Epidermal melanocyte (primary cell): ENCODE measurements around the gene SLCO2A1.

Experiments used
- DNase-seq: peaks from one replicate; pipeline ENCODE4 v3.0.0; 2011; ENCODE audit warnings: low spot score; ENCODE audit not compliant: insufficient read length

The SLCO2A1 gene

DNA sequence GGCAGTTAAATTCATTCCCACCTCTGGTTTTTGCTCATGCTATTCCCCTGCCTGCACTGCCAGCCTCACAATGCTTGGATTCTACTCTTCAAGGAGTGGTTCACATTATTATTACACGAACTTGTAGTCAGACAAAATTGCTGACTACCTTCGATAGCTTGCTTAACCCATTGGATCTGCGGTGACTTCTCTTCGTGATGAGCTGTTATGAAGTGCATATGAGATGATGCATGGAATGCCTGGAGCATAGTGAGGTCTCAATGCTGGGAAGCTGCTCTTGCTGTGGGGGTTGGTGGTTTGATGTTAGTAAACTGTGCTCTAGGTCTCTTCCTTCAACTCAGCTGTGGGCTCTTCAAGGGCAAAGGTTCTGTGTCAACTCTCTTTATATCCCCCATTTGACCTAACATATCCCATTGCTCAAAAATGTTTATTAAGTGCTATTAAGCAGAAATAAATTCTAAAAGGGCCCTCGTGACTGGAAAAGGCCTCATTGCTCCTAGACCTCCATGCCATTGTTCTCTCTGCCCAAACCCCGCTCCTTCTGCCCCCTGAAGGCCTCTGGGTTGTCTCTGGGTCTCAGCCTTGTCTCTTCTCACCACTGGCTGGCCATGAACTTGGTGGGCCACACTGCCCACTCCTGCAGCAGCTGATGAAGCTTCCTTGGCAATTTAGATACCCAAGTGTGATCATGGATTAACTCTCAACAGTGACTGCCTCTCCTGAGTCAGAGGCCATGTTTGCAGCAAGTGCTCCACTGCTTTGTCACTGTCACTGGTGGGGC is 4.5 kb upstream of the SLCO2A1 start:
- no peak for DNase-seq

GRCh38 chr3:134033315-134033996 is 3.7 kb upstream of the SLCO2A1 start:
- no peak for DNase-seq

DNA sequence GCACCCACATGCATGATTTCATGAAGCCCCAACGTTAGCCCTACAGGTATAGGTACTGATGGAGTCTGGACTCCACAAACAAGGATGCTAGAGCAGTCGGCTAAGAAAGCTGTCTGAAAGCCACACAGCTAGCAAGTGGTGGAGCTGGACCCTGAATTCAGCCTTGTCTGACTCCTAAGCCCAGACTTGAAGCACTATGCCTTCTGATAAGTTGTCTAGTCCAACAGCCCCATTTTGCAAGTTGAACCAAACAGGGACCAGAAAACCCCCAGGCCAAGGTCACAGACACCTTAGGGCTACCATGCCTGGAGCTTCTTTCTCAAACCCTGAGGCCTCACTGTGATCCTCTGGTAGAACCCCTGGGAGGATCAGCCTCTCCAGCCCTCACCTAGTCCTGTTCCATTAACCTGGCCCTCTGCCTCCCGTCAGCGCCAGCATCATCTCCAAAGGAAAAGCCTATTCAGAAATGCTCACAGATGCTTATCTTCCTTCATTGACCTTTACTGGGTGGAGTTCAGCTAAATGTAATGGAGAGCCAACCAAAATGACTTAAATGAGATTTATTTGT is 1.7 kb upstream of the SLCO2A1 start:
- no peak for DNase-seq

DNA sequence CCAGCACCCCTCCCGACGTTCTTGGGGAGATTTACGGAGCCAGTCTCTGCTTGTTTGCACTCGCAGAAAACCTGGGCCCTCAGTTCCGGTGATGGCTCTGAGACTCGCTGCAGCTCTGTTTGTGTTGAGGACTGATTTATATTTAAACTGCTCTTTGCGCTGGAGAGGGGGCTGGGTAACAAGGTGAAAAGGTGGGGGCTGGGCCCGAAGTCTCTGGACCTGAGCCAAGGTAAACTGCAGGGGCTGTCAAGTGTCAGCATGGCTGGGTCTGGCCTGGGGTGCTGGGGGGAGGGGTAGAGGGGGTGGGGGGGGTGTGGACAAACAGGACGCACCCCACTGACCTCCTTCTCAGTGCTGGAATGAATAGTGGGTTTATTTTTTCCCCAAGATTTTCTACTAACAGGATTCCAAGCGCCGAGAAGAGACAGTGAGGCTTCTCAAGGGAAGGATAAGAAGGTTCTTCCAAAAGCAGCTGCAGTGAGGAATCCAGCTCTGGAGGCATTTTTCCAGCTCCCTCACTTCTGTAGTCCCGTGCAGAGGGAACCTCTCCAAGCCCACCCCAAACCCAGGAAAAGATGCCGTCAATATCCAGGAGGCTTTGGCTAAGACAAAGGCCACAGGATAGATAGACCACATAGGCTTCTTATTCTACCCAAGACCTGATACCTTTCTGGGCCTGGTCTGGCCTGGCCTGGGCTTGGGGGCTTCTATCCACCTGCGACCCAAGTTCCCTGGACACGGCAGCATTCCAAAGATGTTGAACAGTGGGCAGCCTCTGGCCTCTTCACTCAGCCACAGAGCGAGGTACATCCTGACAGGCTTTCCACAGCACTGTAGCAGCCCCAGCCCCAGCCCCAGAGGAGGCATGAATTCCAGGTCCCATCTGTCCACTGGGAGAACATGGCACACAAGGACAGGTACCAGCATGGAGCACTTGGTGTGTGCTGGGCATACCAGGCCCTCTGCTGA is 938 bp upstream of the SLCO2A1 start:
- DNase-seq = no peak

DNA sequence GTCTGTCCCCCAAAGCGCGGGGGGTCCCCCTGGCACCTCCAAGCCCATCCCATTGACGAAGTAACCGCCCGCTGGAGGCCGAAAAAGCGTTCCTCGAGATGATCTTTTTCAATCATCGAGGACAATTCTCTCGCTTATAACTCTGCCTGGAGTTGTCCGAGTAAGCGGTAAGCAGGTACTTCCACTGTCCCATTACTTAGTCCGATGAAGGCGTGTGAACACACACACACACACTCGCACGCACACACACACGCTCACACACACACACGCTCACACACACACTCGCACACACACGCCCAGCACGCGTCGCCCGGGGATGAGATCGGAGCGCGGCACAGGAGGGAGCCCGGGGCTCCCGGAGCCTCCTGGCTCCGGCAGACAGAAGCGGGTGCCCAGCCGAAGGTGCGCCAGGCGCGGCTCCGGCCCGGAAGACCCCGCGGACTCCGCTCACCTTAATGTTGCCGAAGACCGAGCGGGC is 430 bp downstream of the SLCO2A1 start:
- no peak for DNase-seq

DNA sequence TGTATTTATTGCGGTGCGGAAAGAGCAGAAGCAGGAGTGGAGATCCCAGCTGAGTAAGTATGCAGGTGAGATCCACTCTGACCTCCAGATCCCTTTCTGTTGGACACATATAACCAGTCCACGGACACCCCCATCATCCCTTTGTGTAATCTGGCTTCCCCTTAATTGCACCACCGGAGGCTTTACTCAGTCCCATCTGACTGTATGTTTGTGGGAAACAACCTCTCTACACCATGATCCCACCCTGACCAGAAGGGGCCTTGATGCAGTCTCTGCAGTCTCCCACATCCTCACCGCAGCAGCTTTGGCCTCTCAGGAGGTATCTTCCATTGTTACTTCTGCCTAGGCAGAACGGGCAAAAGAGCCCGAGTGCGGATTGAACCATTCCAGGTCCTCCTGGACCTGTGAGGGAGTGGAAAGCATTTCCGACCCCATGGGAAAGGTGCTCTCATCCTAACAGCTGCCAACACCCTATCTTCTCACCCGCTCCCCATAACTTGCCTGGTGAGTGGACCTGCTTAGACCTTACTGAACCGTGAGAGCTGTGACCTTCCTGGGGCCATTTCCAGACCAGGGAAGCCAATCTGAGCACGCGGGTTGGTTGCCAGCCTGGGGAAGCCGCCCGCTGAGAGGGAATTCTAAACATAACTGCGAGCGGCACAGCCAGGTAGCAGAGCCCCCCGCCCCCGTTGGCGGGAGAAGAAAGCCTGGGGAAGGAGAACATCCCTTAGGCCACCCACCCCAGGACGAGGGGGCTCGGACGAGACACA is 1.1 kb downstream of the SLCO2A1 start:
- no peak for DNase-seq

DNA sequence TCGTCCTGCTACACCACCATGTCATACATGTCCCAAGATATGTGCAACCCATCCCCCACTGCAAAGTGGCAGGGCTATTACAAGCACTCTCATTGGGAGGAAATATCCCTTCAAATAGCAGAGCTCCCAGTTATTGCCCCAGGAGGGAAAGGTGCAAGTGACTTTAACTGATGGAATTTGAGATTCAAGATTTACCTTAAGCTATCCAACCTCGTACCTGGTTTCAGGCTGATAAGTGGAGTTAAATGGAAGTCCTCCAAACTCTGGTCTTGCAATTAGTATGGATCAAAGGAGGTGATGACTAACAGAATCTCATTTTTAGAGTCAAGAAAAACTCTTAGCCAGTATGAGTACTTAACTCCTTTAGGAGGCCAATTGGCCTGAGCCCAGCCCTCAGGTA is 2.1 kb downstream of the SLCO2A1 start:
- no peak for DNase-seq

GRCh38 chr3:134020135-134020680 is 9.5 kb downstream of the SLCO2A1 start:
- DNase-seq = no peak

GRCh38 chr3:134018850-134019249 is 10.9 kb downstream of the SLCO2A1 start:
- DNase-seq = no peak

DNA sequence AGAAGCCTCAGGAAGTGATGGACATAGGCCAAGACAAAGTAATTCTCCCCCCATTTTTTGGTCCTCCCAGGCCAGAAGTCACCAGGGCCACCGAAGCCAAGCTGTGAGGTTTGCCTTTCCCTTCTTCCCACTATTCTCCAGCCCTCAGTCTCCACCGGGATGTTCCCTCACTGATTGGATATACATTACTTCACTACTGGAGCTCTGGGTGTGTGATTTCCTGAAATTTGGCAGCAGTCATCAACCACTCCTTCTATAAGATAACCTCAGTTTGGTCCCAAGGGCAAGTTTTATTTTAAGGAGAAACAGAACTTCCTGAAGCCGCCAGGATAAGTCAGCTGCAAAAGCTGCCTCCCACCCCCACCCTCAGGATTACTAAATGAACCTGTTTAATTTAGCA is 11.3 kb downstream of the SLCO2A1 start:
- no peak for DNase-seq

- no peak for DNase-seq
These were observed 12.2 kb downstream of the SLCO2A1 start for GRCh38 chr3:134017490-134017889.

- no peak for DNase-seq
These were observed 15.5 kb downstream of the SLCO2A1 start for GRCh38 chr3:134014270-134014669.

DNA sequence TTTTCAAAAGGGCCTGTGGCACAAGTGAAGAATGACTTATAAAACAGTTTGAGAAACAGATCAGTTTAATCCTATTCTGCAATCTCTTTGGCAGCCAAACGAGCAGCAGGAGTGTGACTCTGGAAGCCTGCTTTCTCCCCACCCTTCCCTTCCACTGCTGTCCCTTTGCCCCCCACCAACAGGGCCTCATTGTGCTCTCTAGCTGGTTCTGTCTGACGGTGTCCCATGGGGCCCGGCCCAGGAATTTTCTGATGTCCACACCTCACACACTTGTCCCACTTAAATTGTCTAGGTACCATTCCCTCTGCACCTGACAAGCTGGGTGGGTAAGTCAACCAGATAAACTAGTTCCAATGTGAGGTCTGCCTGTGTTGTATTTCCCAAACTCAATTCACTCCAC is 16.4 kb downstream of the SLCO2A1 start:
- DNase-seq = no peak

DNA sequence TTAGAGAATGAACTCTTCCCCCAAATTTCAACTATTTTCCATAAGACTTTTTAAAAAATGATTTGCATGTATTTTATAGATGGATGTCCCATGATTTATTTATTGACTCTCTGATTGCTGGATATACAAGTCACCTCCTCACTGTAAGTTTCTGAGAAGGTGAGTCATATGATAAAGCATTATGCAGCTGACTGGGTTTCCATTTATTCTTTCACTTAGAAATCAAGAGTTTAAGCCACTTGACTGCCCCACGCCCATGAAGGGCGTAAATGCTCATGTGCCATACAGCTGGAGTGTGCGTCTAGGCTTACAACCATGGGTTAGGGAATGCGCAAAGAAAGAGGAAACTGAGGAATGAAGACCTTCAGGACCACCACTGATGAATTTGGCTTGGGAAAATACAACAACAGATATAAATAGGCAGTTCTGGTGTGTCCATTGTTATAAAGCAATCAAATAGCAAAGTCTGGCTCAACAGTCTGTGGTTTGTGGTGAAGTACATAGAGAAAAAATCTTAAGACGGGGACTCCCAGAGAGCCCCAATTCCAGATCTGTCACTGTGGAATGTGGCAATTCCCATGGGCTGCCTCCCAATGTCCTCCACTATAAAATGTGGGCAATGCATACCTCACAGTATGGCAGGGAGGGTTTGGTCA is 20.3 kb downstream of the SLCO2A1 start:
- DNase-seq = no peak

- no peak for DNase-seq
These were observed 21.0 kb downstream of the SLCO2A1 start for GRCh38 chr3:134008630-134009156.

GRCh38 chr3:134007819-134008218 is 21.9 kb downstream of the SLCO2A1 start:
- no peak for DNase-seq

DNA sequence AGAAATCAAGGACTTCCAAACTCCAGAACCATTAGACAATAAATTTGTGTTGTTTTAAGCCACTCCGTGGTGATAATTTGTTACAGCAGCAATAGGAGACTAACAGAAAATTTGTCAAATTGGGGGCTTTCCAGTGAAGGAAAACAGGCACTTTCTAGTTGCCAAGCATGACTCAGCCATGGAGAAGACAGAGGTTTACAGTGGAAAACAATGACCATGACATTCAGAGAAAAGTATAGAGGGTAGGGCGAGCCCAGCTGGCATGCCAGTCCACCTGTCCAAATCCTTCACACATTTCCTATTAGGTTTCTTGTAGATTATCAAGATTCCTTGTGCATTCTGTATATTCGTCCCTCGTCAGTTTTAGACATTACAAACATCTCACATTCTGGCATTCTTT is 24.9 kb downstream of the SLCO2A1 start:
- no peak for DNase-seq

GRCh38 chr3:134003066-134003465 is 26.7 kb downstream of the SLCO2A1 start:
- no peak for DNase-seq

GRCh38 chr3:134002306-134002705 is 27.4 kb downstream of the SLCO2A1 start:
- no peak for DNase-seq

GRCh38 chr3:134001251-134001650 is 28.5 kb downstream of the SLCO2A1 start:
- no peak for DNase-seq
